GM11168 (cell line): Measurements from ENCODE around the gene DYRK1A.

ENCODE experiments used
- in situ Hi-C: fragments of 300-500 bp; cut with MboI; formaldehyde crosslinking; loops from one replicate; pipeline ENCODE4 v1.12.0; 2022; ENCODE audit warnings: low sequenced_read_pairs; ENCODE audit not compliant: unreplicated experiment

The DYRK1A gene

DNA sequence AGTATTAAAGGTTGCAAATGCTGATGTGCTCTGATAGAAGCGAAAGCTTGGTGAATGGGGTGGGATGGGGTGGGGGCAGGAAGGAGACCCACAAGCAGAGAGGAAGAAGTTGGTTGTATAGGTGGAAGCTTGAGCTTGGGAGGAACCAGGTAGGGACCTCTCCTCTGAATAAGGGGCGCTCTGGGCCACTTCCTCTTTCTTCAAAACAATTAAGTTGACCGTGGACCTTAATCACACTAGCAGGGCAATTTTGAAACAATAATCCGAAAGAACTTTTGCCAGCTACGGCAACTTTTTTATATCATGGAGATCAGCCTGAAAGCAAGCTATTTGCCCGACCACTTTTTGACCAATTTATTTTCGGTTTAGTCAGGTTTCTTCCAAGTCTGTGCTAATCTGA, 1.9 kb upstream of the DYRK1A start:
- in situ Hi-C loops = loop anchor here (5.0 kb wide), 1 partner anchor 102 kb away; no protein-coding TSS in a partner anchor

GRCh38 chr21:37365517-37366481, 774 bp upstream of the DYRK1A start:
- in situ Hi-C loops = loop anchor here (5.0 kb wide), 1 partner anchor 103 kb away; no protein-coding TSS in a partner anchor

DNA sequence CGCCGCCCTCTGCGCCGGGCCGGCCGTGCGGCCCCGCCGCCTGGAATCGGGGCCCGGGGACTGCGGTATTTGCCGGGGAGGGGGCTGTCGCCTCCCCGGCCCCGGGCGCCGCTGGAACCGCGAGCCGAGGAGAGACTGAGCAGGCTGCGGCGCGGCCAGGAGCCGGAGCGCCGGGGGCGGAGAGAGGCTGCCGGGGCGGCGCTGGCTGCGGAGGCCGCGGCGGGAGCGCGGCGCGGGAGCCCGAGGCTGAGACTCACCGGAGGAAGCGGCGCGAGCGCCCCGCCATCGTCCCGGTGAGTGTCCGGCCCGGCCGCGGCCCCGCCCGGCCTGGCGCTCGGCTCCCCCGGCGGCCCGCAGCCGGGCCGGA, 746 bp downstream of the DYRK1A start:
- in situ Hi-C loops = loop anchor here (5.0 kb wide), 1 partner anchor 105 kb away; no protein-coding TSS in a partner anchor

DNA sequence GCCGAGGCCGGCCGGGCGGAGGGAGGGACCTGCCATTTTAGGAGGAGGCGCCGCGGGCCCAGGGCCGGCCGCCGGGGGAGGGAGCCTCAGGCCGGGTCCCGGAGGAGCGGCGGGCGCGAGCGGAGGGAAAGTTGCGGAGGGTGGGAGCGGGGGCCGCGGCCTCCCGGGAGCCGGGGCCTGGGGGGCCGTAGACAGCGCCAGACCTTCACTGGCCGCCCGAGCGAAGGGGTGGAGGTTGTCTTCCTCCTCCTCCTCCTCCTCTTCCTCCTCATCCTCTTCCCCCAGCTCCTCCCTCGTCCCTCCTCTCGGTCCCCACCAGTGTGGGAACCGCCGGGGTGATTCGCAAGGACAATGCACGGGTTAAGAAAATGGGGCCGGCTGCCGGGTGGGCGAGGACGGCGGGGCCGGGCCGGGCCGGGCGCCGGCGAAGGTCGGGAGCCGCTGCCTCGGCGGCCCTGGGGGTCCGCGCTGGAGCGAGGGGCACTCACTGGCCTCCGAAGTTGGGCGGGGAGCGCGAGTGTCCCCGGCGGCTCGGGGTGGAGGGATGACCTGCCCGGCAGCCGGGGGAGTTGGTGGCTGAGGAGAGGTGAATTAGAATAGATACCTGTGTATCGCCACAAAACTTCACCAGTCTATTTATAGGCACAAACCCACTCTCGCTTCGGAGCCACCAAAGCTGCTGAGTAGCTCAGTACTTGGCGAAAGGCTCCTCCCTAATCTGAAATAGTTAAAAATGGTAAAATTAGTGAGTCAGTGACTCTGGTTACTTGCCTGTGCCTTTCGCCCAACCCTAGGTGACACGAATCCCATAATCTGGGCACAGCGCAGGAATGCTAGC, 1.3 kb downstream of the DYRK1A start:
- in situ Hi-C loops = loop anchor here (5.0 kb wide), 1 partner anchor 106 kb away; no protein-coding TSS in a partner anchor

DNA sequence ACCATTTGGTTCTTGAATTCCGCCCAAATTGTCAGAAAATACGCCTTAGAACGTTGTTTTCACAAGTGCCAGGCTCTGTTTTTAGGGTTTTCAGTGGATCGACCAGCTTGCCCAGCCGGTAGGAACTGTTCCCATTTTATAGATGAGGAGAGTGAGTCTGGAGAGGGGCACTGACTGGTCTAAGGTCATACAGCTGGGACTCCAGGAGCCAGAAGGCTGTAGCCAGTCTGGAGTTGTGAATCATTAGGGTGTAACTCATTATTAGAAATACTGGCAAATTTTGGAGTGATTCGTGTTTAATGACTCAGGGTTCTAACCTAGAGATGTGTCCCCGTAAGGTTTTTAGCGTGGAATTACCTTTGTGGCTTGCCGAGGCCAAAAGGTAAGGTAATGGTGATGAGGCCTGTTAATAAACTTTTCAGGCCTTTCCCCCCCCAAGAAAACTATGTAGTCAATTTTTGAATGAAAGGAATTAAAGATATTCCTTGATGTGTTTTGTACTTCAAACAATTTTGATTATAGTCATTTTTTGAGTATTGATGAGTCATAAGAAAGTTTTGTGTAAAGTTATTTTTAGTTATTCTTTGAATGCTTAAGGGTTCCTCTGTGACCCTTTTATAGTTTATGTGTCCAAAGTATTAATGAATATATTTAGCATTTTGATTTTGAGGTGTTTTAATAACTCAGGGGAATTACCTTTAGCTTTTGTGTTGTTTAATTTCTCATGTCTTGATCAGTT, 2.1 kb downstream of the DYRK1A start:
- in situ Hi-C loops = loop anchor here (5.0 kb wide), 1 partner anchor 106 kb away; no protein-coding TSS in a partner anchor

- in situ Hi-C loops = loop anchor here (5.0 kb wide), 1 partner anchor 107 kb away; no protein-coding TSS in a partner anchor
Observed at GRCh38 chr21:37369307-37369854, 2.8 kb downstream of the DYRK1A start.

GRCh38 chr21:37370152-37371040, 3.8 kb downstream of the DYRK1A start:
- in situ Hi-C loops = no loop called here

GRCh38 chr21:37371041-37371397, 4.4 kb downstream of the DYRK1A start:
- in situ Hi-C loops = no loop called here

GRCh38 chr21:37372127-37372731, 5.7 kb downstream of the DYRK1A start:
- in situ Hi-C loops = no loop called here

GRCh38 chr21:37372951-37373350, 6.4 kb downstream of the DYRK1A start:
- in situ Hi-C loops = no loop called here

DNA sequence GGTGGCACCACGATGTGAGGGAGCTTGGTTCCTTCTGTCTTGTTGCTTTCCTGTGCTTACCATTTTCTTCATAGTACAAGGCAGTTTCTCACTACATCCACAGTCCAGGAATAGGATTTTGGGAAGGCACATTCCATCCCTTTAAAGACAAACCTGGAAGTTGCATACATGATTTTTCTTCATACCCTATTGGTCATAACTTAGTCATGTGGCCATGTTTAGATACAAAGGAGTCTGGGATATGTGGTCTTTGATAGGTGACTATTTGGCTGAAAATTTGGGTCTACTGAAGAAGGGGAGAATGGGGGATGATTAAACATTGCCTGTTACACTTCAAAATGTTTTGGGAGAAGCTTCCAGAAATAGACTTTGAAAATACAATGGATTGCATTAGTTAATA, 7.0 kb downstream of the DYRK1A start:
- in situ Hi-C loops = no loop called here

DNA sequence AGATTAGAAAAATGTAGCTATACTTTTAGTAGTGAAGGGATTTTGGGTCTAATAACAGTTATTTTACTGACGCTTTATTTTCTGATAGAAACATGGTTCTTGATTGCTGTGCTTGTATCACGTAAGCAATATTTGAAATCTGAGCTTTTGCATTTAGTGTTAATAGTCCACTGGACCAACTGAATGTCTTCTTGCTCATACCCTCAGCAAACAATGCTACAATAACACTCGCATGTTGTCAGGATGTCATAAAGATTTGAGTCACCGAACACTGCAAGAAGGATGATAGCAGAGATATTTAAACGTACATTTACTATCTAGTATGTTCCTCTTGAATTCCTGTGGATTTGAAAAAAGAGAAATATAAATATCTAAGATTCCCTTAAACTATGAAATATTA, 7.5 kb downstream of the DYRK1A start:
- in situ Hi-C loops = no loop called here

- in situ Hi-C loops = no loop called here
Observed at GRCh38 chr21:37375866-37376574, 9.4 kb downstream of the DYRK1A start.

DNA sequence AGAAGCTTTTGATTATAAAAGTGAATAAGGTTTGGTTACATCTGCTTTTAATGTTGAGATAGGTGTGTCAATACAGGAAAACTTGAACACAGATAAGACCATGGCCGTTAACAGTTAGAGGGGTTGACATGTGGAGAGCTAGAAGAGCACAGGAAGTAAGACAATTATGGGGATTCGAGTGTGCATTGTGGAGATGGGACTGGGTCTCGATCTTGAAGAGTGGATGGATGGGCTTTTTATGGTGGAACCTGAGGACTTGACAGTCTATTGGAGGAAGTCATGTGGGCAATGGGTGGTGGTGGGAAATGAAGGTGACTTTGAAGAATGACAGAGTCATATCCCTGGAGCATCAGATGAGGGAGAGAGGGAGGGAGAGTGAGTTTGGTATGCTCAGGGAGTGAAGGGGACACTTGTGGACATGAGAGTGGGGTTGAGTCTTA, 12.1 kb downstream of the DYRK1A start:
- in situ Hi-C loops = no loop called here

DNA sequence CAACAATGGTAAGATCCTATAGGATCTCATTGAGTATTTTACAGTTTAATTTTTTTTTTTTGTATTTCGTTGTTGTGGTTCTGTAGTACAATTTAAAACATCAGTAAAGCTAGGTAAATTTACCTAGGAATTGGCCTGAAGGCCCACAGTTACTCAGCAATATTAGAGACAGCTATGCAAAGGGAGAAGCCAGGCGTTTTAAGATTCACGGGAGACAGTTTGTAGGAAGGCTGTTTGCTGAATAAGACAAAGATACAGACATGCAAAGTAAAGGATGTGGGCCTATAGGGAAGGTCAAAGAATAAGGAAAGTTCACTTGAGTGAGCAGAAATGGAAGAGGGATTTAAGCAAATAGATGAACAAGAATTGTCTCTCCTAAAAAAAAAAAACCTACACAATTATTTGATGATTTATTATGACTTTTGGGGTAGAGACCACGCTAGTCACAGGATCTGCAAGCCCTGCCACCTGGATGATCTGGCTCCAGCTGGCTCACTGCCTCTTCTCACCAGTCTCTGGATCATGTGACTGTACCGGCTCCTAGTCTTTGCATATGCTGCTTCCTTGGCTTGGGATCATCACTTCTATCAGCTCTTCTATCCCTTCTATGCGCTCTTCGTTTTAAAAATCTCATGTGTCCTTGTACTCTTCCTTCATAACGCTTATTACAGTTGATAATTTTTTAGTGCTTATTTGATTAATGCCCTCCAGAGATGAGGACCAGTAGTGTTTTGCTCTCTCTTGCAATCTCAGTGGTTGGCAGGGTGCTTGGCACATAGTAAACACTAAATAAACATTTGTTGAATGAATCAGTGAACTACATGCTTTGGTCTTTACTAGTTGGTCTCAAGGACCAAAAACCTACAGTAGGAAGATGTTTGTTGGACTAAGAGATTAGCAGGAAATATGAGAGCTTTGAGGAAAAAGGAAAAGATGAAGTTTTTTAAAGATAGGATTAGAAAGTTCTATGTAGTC, 14.1 kb downstream of the DYRK1A start:
- in situ Hi-C loops = no loop called here

DNA sequence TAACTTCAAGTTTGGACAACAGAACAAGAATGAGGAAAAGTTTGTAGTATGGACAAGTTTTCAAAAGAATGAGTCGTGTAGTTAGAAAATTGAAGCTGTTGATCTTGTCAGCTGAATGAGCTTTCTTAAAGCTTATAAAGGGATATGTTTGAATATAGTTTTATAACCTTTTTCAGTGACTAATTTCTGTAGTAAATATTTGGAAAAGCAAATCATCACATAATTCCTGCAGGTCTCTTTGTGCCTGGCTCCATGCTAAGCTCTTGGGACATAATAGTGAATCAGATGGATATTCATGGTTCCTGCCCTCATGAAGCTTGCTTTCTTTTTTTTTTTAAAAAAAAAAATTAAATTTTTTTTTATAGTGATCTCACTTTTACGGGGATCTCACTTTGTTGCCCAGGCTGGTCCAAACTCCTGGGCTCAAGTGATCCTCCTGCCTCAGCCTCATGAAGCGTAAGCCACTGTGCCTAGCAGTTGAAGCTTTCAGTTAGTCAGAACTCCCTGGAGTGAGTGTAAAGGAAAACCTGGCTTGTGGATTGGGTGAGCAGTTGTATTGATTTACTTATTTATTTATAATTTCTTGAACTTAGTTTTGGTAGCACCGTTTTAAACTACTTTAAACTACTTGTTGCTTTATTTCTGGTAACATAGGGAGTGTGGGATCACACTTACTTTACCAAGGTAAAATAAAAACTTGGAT, 15.5 kb downstream of the DYRK1A start:
- in situ Hi-C loops = no loop called here
